LNCAP (cell line): ENCODE measurements around the gene RNF103.

Source experiments
- CTCF ChIP-seq: fragments of 450-650 bp; IDR thresholded peaks from 2 replicates; pipeline ENCODE4 v1.5.1; 2017; ENCODE audit warnings: mild to moderate bottlenecking

Gene RNF103

GRCh38 chr2:86580560-86580959 is 43.1 kb downstream of the RNF103 start:
- TF ChIP-seq CTCF: no peak

- TF ChIP-seq CTCF: no peak
Measured at GRCh38 chr2:86577817-86578456, 45.7 kb downstream of the RNF103 start.

- TF ChIP-seq CTCF: no peak
Measured at GRCh38 chr2:86570059-86570458, 53.6 kb downstream of the RNF103 start.

GRCh38 chr2:86566821-86567190 is 56.9 kb downstream of the RNF103 start:
- no peak for TF ChIP-seq CTCF

- no peak for TF ChIP-seq CTCF
Measured at GRCh38 chr2:86566158-86566820, 57.4 kb downstream of the RNF103 start.

GRCh38 chr2:86563650-86564061 is 60.0 kb downstream of the RNF103 start:
- no peak for TF ChIP-seq CTCF

GRCh38 chr2:86562922-86563649 is 60.6 kb downstream of the RNF103 start, which contains the start of gene CHMP3:
Gene CHMP3 (minus strand): TSS chr2:86563443. CDS start chr2:86563348, 95 bp downstream.
- TF ChIP-seq CTCF: no peak
